HK-2 (cell line): Measurements from ENCODE around the gene PLCD4.

ENCODE experiments used
- DNase-seq: peaks from one replicate; pipeline ENCODE4 v3.0.0-alpha.2; 2018; ENCODE audit not compliant: unreplicated experiment

The PLCD4 gene

DNA sequence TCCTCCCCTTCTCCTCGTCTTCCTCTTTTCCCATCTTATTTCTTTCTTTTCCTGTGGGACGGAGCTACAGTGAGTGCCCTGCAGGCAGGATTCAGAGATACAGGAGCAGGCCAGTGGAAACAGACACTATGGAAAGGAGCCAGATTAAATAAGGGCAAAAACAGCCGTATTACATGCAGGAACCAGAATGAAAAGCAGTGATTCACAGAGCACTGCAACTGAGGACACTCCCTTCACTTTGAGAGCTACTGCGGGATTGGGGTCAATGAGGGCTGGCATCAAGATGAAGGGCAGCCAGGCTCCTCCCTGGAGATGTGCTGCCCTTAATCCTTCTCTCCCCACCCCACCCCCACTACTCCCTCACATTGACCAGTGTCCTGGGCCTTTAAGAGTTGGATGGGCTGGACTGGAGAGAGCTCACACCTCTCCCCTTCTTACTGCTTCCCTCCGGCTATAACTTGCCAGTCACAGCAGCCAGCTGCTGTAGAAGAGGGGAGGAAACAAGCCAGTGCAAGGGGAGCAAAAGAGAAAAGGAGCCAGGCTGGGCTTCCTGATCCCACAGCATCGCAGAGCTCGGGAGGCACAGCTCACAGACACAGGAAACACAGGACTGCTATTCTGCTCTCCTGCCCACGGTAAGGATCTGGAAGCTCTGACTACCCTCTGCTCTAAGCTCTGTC is at the start of gene PLCD4:
Gene PLCD4, plus strand, starts transcription at position 464 of the 680 bp plus-strand sequence. CDS start 7,841 bp downstream, outside the sequence.
- DNase-seq = no peak

DNA sequence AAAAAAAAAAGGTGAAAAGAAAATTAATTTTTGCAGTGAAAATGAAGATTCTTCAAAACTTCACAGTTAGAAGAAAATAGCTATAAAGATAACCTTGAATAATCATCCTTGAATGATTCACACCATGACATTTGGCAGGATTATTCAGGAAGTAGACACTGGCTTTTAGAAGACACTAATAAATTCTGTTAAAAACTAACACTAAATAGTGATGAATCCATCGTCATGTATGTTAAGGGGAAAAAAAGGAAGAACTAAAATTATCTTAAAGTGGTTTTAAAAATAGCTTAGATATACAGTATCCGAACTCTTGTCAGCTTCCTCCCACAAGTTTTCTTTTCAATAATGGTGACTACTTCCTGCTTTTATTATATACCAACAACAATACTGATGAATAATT is 49.8 kb upstream of the PLCD4 start:
- DNase-seq = no peak

DNA sequence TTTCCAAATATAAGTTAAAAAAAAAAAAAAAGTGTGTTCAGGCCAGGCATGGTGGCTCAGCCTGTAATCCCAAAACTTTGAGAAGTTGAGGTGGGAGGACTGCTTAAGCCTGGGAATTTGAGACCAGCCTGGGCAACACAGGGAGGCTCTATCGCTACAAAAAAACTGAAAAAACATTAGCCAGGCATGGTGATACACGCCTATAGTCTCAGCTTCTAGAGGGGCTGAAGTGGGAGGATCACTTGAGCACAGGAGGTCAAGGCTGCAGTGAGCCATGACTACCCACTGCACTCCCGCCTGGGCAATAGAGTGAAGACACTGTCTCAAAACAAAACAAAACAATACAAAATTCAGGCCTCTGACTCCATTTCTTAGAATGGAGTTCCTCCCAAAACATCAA is 48.7 kb upstream of the PLCD4 start:
- no peak for DNase-seq

DNA sequence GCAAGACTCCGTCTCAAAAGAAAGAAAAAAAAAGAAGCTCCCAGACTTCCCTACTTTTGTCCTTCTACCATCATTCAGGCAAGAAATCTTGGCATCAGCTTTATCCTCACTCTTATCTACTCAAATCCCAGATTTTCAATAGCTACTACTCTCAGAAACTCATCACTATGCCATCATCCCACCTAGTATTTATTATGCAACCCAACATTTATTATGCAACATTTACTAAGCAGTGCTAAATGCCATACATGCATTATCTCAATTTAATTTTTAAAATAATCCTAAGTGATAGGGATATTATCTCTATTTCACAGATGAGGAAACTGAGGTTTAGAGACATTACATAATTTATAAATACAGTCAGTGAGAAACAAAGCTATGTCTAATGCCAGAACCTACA is 43.6 kb upstream of the PLCD4 start:
- DNase-seq = no peak

DNA sequence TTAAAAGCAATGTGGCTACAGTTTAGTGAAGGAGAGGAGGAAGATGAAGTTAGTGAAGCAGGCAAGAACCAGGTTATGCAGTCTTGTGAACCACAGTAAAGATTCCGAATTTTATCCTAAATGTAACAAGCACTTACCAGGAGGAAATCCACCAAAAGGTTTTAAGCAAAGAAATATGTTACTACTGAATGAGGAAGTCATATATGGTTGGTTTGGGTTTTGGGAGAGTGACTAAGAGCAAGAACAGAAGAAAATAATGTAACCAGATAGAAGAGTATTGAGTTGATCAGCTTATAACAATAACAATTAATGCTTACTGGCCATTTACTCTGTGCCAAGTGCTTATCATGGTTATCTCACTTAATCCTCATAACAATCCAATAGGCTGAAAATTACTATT is 41.4 kb upstream of the PLCD4 start:
- no peak for DNase-seq

DNA sequence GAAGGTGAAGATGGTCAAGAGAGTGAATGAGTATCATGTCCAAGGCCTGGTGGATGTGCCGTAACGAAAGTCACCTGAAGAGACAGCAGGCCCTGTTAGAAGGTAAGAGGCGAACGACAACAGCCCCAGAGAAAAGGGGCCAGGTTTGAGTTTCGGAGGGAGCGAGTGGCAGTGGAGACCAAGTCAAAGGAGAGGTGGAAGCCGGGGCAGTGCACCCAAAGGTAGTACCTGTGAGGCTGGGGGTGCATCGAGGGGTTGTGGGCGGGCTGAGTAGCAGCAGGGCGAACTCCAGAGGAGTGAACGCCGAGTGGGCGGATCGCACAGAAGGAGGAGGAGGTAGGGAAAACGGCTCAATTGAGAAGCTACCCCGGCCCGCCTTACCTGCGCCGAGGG is 39.9 kb upstream of the PLCD4 start:
- DNase-seq = no peak

DNA sequence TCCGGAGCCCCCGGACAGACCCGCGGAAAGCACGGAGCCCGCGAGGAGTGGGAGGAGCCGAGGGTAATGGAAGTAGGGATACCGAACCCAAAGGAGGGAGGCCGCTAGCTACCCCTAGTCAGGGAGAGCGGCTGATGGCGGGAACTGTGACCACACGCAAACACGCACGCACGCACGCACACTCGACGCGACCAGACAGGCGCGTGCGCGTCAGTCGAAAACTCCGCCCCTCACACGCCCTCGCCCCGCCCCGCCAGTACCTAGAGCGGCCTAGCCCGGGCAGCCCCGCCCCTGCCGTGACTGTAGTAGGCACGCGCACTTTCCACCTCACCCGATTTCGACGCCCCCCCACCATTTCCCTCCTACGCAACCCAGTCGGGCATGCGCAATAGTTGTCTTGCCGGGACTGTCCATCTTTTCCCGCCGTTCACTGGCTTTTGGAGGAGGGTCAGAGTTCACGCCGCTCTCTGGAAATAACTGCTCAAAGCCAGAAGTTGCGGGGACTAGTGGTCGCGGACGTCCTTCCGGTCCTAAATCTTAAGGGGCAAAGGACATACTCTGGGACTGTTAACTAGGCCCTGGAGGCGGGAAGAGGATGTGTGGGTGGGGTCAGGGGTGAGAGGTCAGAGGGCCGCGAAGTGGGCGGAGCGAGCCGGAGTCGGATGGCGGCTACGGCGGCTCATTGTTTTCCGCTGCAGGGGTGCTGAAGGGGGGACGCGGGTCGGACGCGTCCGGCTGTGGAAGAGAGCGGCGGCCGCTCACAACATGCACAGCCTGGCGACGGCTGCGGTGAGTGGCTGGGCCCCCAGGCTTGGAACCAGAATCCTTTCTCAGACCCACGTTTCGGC is 39.3 kb upstream of the PLCD4 start, which contains the start of the genes CNOT9 and USP37:
Gene CNOT9, plus strand, starts transcription at position 650 of the 848 bp plus-strand sequence. Its CDS starts 116 bp downstream, at position 766.
Gene USP37, minus strand, starts transcription at position 162 of the 848 bp plus-strand sequence. CDS start 9,698 bp downstream, outside the sequence.
- DNase-seq = peak; percentile 99

DNA sequence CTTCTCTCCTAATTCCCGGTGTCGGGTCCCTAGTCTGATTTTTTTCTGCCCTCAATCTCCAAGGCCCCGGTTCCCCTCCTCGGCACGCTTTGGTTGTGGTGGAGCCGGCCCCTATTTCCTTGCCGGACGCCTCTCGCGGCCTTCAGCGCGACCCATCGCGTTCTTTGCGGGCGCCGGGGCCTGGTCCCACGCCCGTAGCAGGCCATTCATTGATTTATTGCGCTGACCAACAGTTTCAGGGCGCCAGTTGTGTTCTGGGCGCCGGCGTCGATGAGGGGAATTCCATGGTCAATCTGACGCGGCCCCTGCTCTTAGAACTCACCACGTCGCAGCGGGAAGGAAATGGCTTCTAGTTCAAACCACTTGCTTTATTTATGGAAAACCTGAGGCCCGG is 38.7 kb upstream of the PLCD4 start:
- DNase-seq = peak; percentile 75

DNA sequence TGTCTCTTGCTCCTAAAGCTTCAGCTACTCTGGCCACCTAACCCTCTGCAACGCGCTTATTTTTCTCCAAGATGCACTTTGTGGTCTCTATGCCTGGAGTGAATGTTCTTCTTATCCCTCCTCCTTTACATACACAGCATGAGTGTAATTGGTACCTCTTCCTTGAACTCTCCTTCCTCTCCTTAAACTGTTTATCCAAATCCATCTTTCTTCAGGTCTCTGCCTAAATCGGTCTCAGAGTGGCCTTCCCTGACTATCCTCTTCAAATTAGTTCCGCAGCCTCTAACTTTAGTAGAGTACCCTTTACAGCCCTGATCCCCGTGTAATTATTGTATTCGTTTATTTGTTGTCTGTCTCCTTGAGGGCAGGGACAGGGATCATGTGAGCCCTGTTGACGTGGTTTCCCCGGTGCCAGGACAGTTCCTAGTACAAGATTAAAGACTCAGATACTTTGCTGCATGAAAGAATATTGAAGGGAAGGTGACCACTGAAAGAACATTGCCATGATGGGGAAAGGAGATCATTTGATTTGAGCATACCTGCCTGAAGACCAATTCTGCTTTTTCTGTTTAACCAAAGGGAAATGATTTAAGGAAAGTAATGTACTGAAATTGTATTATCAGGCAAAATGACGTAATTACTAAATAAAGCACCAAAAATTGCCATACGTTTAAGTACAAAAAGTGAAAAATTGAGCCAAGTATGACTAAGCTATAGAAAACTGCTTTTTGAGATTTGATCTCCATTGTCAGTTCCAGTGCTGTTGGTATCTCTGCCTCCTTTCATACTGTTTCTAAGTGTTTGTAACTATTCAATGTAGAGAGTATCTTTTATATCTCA is 37.8 kb upstream of the PLCD4 start:
- DNase-seq = peak; percentile 11

DNA sequence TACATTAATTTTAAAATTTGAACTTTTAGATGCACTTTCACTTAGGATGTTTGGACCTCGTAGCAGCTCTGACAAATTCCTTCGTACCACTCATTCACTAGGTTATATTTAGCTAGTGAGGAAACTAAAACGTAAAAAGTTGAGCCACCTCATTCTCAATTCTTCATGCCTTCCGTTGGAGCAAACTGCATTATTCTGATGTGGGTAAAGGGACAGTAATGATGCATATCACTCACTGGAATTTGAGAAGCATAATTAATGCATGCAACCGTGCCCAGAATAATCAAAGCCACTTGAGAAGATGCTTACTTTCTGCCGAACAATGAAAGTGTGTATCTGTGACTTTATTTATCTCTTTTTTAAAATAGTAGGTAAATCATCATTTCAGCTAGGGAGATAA is 36.8 kb upstream of the PLCD4 start:
- no peak for DNase-seq

DNA sequence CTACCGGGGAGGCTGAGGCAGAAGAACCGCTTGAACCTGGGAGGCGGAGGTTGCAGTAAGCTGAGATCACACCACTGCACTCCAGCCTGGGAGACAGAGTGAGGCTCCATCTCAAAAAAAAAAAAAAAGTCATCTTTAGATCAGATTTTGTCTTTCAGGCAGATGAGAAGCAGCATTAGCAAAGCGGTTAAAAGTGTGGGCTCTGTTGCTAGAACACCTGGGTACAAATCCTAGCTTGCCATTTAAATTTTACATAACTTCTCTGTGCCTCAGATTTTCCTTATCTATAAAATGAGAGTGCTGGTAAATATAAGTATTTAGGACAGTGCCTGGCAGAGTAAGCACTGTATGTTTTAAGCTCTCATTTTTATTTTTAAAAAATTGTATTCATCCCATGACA is 30.8 kb upstream of the PLCD4 start:
- no peak for DNase-seq

DNA sequence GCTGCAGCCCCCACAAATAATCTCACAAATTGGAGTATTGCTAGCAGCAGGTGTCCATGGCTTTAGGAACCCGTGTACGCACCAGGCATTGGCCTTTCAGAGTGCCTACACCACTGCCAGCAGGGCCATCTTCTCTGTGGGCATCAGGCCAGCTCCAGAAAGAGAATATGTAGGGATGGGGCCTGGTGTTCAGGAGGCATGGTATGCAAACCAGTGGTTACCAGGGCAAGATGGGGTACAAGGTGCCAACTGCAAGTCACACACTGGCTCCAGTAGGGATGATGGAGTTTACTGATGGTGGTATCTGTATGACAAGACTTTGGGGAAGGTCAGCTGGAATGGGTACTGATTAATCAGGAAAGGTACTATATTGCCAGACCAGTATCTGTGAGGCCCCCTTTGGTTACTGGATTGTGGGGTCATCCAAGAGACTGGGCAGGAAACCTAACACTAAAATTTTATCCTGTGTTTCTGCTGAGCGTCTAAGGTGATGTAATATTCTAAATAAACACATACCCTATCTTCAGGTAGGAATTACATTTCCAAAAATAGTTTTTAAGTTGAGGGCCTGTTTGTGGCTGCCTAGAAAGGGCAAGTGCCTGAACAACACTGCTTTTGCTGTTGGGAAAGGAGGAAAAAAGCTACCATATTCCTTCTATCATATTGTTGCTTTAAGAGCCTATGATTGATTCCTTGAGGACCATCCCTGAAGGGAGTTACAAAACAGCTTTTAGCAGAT is 30.0 kb upstream of the PLCD4 start:
- no peak for DNase-seq

DNA sequence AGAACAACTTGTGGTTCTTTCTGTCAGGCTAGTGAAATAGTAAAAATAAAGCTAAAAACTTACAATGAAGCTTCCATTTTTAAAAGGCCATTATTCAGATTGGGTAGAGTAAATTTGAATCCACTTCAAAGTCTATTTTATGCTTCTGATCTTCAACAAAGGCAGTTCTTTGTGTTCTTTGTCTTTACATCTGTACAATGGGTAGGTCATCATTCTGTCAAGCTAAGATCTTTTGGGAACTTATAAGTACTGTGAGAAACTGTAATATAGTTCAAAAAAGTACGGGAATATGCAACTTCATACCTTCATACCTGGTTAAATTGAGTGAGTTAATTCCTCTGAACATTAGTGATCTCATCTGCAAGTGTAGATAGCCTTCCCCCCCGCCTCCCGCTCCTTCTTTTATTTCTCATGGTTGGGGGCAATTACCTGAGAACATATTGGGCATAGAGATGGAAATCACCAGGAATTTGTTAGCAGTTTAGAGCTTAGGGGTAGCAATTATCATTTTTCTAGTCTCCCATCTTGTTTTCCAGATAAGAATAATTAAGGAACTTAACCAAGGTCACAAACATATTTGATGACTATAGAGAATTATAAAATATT is 29.3 kb upstream of the PLCD4 start:
- DNase-seq = no peak

DNA sequence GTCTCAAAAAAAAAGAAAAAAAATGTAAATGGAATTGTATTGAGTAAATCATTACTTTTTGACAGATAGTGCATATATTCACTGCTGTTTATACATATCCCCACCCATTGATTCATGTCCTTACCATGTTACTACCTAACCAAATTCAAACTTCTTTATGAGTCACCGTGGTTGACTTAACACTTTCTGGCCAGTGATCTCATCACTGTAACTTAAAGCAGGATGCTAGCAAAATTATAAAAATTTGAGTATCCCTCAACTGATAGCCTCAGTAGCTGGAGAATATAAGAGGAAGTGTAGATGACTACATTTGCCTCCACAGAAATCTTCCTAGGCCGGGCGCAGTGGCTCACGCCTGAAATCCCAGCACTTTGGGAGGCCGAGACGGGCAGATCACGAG is 25.6 kb upstream of the PLCD4 start:
- DNase-seq = no peak

DNA sequence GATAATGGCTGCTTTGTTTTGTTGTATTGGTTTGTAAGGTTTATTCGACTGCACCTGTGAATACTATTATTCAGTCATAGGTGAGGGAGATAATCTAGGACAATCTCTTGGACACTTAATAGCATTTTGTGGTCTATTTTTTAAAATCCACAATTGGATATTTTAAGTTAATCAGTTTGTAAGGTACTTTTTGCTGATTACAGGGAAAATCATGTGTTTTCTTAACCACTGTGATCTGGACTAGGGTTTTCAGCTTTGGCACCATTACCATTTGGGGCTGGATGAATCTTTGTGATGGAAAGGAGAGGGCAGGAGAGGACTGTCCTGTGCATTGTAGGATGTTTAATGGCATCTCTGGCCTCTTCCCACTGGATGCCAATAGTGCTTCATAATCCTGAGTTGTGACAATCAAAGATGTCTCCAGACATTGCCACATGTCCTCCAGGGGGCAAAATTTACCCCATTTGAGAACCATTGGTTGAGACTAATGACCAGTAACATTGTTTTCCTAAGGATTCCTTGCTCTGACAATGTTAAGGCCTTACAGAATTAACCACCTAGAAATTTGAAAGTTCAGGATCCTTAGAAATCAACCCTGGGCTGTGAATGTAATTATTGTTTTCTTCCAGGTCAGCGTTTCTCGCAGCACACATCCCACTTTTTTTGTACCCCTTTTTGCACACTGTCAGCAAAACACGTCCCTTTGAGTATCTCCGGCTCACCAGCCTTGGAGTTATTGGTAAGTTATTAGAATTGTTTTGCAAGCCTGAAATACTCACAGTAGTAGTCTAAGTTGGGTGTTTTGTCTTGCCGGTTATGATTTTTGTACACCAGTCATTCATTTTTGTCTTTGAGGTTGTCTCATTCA is 23.5 kb upstream of the PLCD4 start:
- no peak for DNase-seq

DNA sequence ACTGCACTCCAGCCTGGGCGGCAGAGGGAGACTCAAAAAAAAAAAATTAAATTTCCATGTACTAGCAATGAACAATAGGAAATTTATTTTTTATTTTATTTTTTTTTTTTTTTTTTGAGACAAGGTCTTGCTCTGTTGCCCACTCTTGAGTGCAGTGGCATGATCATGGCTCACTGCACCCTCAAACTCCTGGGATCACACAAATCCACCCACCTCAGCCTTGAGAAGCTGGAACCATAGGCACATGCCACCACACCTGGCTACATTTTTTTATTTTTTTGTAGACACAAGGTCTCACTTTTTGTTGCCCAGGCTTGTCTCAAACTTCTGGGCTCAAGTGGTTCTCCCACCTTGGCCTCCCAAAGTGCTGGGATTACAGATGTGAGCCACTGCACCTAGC is 22.2 kb upstream of the PLCD4 start:
- no peak for DNase-seq

DNA sequence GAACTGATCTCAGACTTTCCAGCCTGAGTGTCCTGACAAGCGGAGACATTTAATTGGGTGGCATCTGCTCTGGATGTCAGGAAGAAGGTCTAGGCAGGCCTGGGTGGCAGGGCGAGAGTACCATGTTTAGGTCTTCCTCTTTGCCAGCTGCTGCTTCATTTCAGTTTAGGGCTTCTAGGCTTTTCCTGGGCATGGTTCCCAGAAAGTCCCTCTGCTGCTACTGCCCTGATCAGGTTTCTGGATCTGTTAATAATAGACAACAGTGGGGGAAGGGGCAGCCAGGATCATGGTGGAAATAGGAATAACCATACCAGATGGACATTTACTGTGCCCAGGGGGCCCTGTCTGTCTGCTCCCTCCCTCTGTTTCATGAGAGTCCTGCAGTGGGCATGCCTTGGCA is 2.3 kb upstream of the PLCD4 start:
- no peak for DNase-seq

DNA sequence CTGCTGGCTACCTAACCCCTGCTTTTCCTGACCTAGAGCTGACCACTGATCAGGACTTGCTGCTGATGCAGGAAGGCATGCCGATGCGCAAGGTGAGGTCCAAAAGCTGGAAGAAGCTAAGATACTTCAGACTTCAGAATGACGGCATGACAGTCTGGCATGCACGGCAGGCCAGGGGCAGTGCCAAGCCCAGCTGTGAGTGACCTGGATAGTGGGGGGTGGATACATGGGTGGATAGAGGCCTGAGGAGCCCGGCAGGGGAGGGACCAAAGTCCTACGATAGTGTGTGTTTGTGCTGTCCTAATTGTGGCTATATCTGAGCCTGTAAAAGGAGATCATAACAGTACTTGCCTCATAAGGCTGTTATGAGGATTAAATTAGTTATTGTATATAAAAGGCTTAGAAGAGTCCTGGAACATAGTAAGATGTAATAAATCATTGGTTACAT is 8.2 kb downstream of the PLCD4 start:
- DNase-seq = no peak

DNA sequence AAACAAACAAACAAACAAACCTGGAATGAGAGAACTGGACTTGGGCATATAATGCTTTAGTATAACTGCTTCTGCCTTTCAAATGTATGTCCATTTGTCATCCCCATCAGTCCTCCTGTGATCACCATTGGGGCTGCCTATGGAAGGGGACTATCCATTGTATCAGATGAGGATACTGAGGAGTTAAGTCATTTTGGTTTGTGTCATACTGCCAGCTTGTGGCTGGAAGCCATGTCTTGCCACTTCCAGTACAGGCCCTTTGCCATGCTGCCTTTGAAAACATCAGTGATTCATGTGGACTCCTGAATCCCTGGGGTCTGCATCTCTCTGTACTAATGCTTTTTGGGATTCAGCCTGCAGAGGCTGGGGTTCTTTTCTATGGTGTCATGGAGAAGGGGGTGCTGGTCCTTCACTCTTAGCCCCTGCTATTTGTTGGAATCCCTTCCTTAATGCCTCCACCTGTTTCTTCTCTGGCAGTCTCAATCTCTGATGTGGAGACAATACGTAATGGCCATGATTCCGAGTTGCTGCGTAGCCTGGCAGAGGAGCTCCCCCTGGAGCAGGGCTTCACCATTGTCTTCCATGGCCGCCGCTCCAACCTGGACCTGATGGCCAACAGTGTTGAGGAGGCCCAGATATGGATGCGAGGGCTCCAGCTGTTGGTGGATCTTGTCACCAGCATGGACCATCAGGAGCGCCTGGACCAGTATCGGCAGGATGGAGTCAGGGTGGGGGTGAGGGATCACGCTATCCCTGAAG is 10.6 kb downstream of the PLCD4 start:
- DNase-seq = no peak
